ENCODE measurements around the gene SYNRG. TPM values are rescaled to one million over a fixed set of nuclear protein-coding genes. Genes with fewer than 3 reads are reported as not detected.

Gene SYNRG
- total RNA-seq, 2 donors from 2014 or later: 25.2 to 32.0 TPM

DNA sequence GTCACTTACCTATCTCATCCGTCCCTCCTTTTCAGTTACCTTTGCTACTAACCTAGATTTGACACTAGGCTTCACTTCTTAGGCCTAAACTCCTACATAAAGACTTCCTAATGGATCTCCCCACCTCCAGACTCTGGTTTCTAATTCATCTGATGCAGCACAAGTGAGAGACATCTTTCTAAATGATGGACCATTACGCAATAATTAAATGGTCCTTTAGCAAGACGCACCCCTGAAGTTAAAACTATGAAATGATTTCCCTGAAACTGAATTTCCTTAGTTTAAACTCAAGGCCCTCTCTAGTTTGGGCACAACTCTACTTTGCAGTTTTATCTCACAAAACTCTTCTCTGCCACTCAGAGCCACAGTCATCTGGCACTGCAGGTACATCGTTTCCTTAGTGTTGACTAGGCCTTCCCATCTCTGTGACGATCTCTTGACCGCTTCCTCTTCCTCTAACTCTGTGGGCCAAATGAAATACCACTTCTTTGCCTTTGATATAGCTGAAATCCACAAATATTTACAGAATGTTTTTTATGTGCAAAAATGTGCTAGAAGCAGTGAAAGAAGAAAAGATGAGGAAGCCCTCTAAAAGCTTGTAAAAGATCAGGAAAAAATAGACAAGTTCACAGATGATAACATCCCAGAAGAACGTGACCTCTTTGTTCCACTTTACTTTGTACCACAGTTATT lies 3.3 kb downstream of the SYNRG start:
- no peak for ATAC-seq
- intact Hi-C loops (cut with DNase I): loop anchor here in 1 of 2 donors (10.0 kb wide), 1 partner anchor 71 kb away; no protein-coding TSS in a partner anchor

DNA sequence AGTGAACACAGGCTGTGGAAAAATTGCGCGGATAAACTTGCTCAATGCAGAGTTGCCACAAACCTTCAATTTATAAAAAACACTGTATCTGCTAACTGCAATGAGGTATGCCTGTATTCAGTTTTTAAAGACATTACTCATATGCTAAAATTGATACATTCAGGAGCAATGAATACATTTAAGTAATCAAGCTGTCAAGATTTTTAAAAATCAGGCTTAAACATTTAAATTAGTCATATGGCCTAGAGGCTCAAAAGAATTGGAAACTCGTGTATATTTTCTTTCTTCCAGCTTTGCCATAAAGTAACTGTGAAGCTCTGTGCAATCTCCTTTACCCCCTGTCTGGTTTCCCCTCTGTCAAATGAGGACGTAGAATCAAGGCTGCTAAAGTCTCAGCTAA lies 4.1 kb downstream of the SYNRG start:
- ATAC-seq (no peak), DNase-seq (no peak)
- intact Hi-C loops (cut with DNase I): loop anchor here in 1 of 2 donors (10.0 kb wide), 1 partner anchor 70 kb away; no protein-coding TSS in a partner anchor

More for the DNA sequence above, 3.3 kb downstream of the SYNRG start:
- no peak for DNase-seq

DNA sequence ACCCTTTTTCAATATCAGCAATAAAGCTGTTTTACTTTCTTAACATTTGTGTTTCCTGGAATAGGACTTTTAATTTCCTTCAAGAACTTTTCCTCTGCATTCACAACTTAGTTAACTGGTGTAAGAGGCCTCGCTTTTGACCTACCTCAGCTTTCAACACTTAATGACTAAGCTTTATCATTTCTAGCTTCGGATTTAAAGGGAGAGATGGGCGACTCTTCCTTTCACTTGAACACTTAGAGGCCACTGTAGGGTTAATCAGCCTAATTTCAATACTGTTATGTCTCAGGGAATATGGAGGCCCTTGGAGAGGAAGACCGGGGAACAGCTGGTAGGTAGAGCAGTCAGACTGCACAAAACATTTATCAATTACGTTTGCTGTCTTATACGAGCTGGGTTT lies 4.7 kb downstream of the SYNRG start:
- no peak for DNase-seq
- intact Hi-C loops (cut with DNase I): loop anchor here in 1 of 2 donors (10.0 kb wide), 1 partner anchor 70 kb away; no protein-coding TSS in a partner anchor

GRCh38 chr17:37598145-37598544 lies 11.1 kb downstream of the SYNRG start:
- DNase-seq (no peak), ATAC-seq (no peak)
- intact Hi-C loops (cut with DNase I): no loop called here

More for the DNA sequence above, 4.7 kb downstream of the SYNRG start:
- ATAC-seq: no peak

- intact Hi-C loops (cut with DNase I): no loop called here
- DNase-seq (no peak), ATAC-seq (no peak)
Observed at GRCh38 chr17:37592291-37592690, 16.9 kb downstream of the SYNRG start.

- intact Hi-C loops (cut with DNase I): no loop called here
- ATAC-seq (no peak), DNase-seq (no peak)
Observed at GRCh38 chr17:37585066-37585465, 24.2 kb downstream of the SYNRG start.

- DNase-seq: no peak
- intact Hi-C loops (cut with DNase I): loop anchor here in 1 of 2 donors (10.0 kb wide), 1 partner anchor 111 kb away; no protein-coding TSS in a partner anchor
- ATAC-seq: no peak
Observed at GRCh38 chr17:37576281-37576680, 32.9 kb downstream of the SYNRG start.

DNA sequence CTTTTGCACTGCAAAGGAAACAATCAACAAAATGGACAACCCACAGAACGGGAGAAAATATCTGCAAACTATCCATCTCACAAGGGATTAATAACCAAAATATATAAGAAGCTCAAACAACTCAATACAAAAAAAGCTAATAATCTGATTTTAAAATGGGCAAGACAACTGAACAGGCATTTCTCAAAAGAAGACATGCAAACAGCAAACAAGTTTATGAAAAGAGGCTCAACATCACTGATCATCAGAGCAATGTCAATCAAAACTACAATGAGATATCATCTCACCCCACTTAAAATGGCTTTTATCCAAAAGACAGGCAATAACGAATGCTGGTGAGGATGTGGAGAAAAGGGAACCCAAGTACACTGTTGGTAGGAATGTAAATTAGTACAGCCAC lies 34.8 kb downstream of the SYNRG start:
- no peak for DNase-seq
- intact Hi-C loops (cut with DNase I): loop anchor here in 1 of 2 donors (10.0 kb wide), 1 partner anchor 110 kb away; no protein-coding TSS in a partner anchor

DNA sequence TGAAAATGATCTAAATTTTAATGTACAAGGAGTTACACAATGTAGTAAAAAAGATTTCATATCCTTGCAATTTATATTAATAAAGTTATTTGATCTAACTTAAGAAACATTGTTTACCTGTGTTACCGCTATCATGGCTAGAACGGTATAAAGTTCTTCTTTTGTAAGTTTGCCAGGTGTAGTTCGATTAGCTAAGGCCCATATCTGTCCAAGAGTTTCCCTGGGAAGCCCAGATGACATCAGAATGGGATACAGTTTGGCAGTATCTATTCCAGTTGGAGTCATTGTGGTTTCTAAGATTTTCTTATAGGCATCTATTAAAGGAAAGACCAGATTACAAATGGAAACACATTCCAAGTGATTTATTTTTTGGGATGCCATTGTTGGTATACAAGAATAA lies 37.5 kb downstream of the SYNRG start:
- intact Hi-C loops (cut with DNase I): loop anchor here in 1 of 2 donors (10.0 kb wide), 1 partner anchor 107 kb away; no protein-coding TSS in a partner anchor
- DNase-seq: no peak
- no peak for ATAC-seq

More for the DNA sequence above, 34.8 kb downstream of the SYNRG start:
- no peak for ATAC-seq

DNA sequence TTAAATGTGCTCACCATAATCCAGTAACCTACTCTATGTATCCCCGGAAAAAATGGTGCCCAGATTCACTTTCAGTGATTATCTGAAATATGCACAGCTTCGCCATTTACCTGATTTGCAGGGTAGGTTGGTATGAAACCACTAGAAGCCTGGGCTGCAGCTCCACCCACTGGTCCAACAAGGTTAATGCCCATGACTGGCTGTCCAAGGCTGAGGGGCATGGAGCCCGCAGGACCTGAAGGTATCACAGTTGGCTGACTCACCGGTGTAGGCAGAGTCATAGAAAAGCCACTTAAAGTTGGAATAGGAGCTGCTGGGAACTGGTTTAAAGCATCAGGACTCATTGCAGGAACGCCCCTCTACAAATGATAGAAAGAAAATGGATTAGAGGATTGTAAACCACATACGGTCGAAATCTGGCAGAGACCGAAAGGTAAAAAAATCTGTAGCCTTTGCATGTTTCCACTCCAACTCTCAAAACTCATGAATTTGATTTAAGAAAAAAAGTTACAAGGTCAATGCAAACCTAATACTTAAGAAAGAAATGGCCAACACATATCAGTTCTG lies 38.6 kb downstream of the SYNRG start:
- peak; percentile 36 for DNase-seq
- ATAC-seq: peak; percentile 68 to 76
- intact Hi-C loops (cut with DNase I): loop anchor here in 1 of 2 donors (10.0 kb wide), 1 partner anchor 106 kb away; no protein-coding TSS in a partner anchor

DNA sequence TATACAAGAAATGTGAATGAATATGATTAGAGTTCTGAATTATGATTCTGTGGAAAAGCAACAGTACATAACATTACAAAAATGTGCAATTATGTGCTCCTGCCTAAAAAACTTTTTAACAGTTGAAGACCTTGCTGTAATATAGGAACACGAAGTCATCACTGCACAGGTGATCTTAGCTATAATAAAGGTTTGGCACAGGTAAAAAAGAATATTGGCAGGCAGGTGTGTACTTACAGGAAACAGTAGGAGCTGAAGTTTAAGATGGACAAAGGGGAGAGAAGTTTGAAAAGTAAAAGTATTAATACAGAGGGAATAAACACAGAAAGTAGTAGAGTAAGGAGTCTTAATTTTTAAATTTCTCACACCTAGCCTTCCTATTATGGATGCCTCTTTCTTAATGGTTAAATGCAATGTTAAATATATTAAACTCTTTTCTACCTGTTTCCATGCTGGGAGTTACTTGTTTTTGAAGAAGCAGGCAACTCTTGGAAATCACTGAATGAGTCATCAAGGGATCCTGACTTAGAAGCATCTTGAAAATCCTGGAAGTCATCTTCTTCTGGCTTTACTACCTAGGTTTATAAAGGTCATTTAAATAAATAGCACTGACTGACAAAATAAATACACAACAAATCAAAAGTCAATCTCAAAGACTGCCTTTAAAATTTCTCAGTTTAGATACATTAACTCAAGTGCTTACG lies 40.7 kb downstream of the SYNRG start:
- intact Hi-C loops (cut with DNase I): no loop called here
- ATAC-seq: no peak
- DNase-seq: no peak

GRCh38 chr17:37567538-37567937 lies 41.7 kb downstream of the SYNRG start:
- ATAC-seq (no peak), DNase-seq (no peak)
- intact Hi-C loops (cut with DNase I): no loop called here

GRCh38 chr17:37567137-37567536 lies 42.1 kb downstream of the SYNRG start:
- DNase-seq (no peak), ATAC-seq (no peak)
- intact Hi-C loops (cut with DNase I): no loop called here

- no peak for DNase-seq
- ATAC-seq: no peak
- intact Hi-C loops (cut with DNase I): no loop called here
Observed at GRCh38 chr17:37564252-37564651, 45.0 kb downstream of the SYNRG start.

DNA sequence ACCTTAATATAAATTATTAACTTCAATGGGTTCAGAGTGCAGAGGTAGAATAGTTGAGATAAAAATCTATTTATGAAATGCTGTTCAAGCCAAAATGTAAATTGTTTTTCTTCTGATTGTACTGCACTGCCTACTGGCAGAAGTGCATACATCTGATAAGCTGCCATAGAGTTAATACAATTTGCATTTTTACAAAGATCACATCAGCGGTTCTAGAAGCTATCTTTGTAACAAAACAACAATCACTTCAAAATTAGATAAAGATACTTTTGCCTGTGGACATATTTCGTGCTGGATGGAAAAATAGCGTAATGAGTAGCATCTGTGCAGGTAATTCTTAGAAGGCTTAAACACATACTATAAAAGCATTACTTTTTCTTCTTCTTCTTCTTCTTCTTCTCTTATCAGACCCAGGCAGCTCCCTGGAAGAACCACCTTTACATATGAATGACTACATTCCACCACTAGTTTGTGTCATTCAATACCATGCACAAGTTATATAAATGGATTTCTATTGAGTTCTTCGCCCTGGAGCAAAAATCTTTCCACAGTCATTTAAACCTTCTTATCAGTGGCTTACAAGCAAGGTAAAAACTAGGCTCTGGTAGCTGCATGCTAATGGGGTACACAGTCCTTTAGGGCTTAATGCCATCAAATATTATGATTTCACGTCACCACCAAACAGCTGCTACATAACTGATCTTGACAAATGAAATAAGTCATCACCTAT lies 47.0 kb downstream of the SYNRG start:
- ATAC-seq: no peak
- intact Hi-C loops (cut with DNase I): no loop called here

GRCh38 chr17:37558299-37558698 lies 50.9 kb downstream of the SYNRG start:
- no peak for DNase-seq
- intact Hi-C loops (cut with DNase I): no loop called here
- ATAC-seq: no peak

More for the DNA sequence above, 47.0 kb downstream of the SYNRG start:
- DNase-seq: no peak

DNA sequence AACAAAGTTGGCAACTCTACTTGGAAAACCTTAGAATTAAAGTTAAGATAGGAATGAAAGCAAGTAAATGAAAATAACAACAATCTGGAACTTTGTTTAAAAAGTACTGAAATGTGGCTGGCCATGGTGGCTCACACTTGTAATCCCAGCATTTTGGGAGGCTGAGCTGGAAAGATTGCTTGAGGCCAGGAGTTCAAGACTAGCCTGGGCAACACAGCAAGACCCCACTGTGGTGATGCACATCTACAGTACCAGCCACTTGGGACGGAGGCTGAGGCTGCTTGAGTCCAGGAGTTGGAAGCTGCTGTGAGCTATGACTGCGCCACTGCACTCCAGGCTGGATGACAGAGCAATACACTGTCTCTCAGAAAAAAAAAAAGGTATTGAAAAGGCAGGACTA lies 51.7 kb downstream of the SYNRG start:
- ATAC-seq: no peak
- intact Hi-C loops (cut with DNase I): no loop called here
- DNase-seq: no peak

- DNase-seq (no peak), ATAC-seq (no peak)
- intact Hi-C loops (cut with DNase I): no loop called here
Observed at GRCh38 chr17:37555386-37555785, 53.8 kb downstream of the SYNRG start.

- no peak for ATAC-seq
- intact Hi-C loops (cut with DNase I): no loop called here
- DNase-seq: no peak
Observed at GRCh38 chr17:37553401-37553966, 55.7 kb downstream of the SYNRG start.
